Bronchial epithelial cell (primary cell): ENCODE measurements around the gene KCNJ4. TPM values are rescaled to one million over a fixed set of nuclear protein-coding genes. Genes with fewer than 3 reads are reported as not detected.

Experiments
- DNase-seq: peaks from one replicate; pipeline ENCODE4 v3.0.0-alpha.2; 2010; ENCODE audit warnings: low read depth
- FAIRE-seq: peaks from 2 replicates; lab custom pipeline; 2011; peaks lifted over from hg19 to GRCh38; lab: Jason Lieb, UNC
- H3K27me3 ChIP-seq: 2 replicates; pipeline ENCODE4 v1.5.1; 2011; ENCODE audit warnings: low read length; ENCODE audit not compliant: control insufficient read depth, insufficient read depth
- H3K36me3 ChIP-seq: 2 replicates; pipeline ENCODE4 v1.5.1; 2011; ENCODE audit warnings: low read length; ENCODE audit not compliant: control insufficient read depth, insufficient read depth
- H3K4me3 ChIP-seq: 2 replicates; pipeline ENCODE4 v1.5.1; 2011; ENCODE audit warnings: mild to moderate bottlenecking, low read depth, low read length, control low read depth
- CTCF ChIP-seq: IDR thresholded peaks from 2 replicates; pipeline ENCODE4 v1.5.1; 2011; ENCODE audit warnings: mild to moderate bottlenecking, moderate library complexity, low read length, control low read depth, inconsistent platforms; ENCODE audit not compliant: insufficient read depth, severe bottlenecking
- total RNA-seq: library from RNA; depleted of rRNA; stranded (reverse); fragments of >200 nt; gene quantifications from 2 replicates; pipeline ENCODE4 v1.2.1, GENCODE V29; 2014

Gene KCNJ4
- total RNA-seq, 1 donor from 2014 or later, result not detected

DNA sequence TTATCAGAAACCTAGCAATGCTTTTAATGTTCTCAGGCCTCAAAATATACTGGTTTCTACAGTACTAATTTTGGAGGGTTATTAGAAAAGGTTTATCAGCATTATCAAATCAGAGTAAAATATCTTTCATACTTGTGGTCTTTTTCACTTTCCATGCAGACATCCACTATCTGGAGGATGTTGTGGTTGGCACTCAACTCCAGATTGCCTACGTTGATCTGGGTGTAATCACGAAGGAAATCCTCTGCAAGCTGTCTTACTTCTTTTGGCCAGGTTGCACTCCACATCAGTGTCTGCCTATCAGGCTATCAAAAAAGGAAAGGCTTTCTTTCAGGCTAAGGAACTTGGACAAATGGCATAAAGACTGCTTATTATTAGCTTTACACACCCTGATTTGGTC, 39.5 kb upstream of the KCNJ4 start:
- Histone ChIP-seq H3K27me3 (no peaks in the 10 kb centered on the region), H3K36me3 (peaks cover 47% of the 10 kb centered on the region), H3K4me3 (no peak overlapping the region)
- DNase-seq (no peak), FAIRE-seq (no peak)
- TF ChIP-seq CTCF, result no peak

- FAIRE-seq (no peak), DNase-seq (no peak)
- TF ChIP-seq CTCF, result no peak
- no peak overlapping the region for H3K4me3 ChIP-seq
- peaks cover 48% of the 10 kb centered on the region for H3K36me3 ChIP-seq
- no peaks in the 10 kb centered on the region for H3K27me3 ChIP-seq
Observed at GRCh38 chr22:38491707-38492348, 36.8 kb upstream of the KCNJ4 start.

DNA sequence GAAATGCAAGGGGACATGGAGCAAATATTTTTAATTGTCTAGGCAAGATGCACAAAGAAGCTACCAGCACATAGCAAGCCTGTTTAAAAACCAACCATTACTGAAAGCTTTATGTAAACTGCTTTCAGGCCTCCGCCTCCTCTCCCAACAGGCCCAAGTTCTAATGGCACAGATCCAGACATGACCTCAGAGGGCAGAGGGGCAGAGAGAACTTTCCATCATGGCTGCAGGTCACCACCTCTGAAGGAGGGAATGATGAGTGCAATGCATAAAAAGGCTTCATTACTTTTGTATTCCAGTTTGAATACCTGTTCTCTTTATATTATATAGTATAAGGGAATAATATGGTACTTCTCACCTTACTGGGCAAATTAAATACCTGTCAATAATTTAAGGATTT, 35.9 kb upstream of the KCNJ4 start:
- no peak for TF ChIP-seq CTCF
- Histone ChIP-seq H3K27me3 (no peaks in the 10 kb centered on the region), H3K36me3 (peaks cover 45% of the 10 kb centered on the region), H3K4me3 (no peak overlapping the region)
- DNase-seq (no peak), FAIRE-seq (no peak)

- peaks cover 45% of the 10 kb centered on the region for H3K36me3 ChIP-seq
Observed at GRCh38 chr22:38490475-38490874, 35.5 kb upstream of the KCNJ4 start.

GRCh38 chr22:38489561-38490145, 34.7 kb upstream of the KCNJ4 start:
- no peak for FAIRE-seq
- no peak overlapping the region for H3K4me3 ChIP-seq
- DNase-seq, result no peak
- no peaks in the 10 kb centered on the region for H3K27me3 ChIP-seq
- peaks cover 43% of the 10 kb centered on the region for H3K36me3 ChIP-seq
- no peak for TF ChIP-seq CTCF

More at GRCh38 chr22:38490475-38490874, 35.5 kb upstream of the KCNJ4 start:
- DNase-seq (no peak), FAIRE-seq (no peak)
- Histone ChIP-seq H3K27me3 (no peaks in the 10 kb centered on the region), H3K4me3 (no peak overlapping the region)
- TF ChIP-seq CTCF, result no peak

DNA sequence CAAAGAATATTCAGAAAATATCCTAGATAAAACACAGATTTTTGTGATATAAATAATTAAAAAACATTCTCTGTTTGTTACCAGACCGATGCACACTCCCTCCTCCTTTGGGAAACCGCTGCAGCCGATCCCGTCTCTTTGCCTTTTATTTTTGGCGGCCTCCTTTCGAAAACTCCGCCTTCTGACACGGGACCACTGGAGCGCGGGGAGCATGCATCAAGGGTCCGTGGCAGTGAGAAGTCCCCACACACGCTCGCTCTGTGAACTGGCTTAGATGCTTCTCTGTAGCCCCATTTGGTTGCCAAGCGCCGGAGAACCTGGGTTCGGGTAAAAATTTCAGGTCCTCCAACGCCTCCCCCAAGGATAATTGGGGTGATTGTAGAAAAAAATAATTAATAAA, 34.1 kb upstream of the KCNJ4 start:
- Histone ChIP-seq H3K36me3 (peaks cover 40% of the 10 kb centered on the region), H3K4me3 (no peak overlapping the region), H3K27me3 (no peaks in the 10 kb centered on the region)
- TF ChIP-seq CTCF, result no peak
- no peak for FAIRE-seq
- DNase-seq, result no peak
